AG09309 (cell line): ENCODE results near the gene METTL22.
A peak's percentile ranks its signal among the peaks of the same experiment; 100 is the strongest.
"Not testable (repeated sequence)": the region's sequence is repeated elsewhere in the genome, so short reads cannot be mapped to it uniquely, and the experiment has no call there.

ENCODE experiments used
- DNase-seq: peaks from one replicate; pipeline ENCODE4 v3.0.0-alpha.2; 2010; ENCODE audit warnings: low read depth
- H3K4me3 ChIP-seq: 2 replicates; pipeline ENCODE4 v1.5.1; 2011; ENCODE audit warnings: mild to moderate bottlenecking, low read depth, low read length, moderate library complexity; ENCODE audit not compliant: control insufficient read depth
- CTCF ChIP-seq: IDR thresholded peaks from 2 replicates; pipeline ENCODE4 v1.5.1; 2011; ENCODE audit warnings: mild to moderate bottlenecking, low read depth, low read length, inconsistent platforms; ENCODE audit not compliant: insufficient read depth, control insufficient read depth; ENCODE audit errors: missing control alignments

METTL22 gene

DNA sequence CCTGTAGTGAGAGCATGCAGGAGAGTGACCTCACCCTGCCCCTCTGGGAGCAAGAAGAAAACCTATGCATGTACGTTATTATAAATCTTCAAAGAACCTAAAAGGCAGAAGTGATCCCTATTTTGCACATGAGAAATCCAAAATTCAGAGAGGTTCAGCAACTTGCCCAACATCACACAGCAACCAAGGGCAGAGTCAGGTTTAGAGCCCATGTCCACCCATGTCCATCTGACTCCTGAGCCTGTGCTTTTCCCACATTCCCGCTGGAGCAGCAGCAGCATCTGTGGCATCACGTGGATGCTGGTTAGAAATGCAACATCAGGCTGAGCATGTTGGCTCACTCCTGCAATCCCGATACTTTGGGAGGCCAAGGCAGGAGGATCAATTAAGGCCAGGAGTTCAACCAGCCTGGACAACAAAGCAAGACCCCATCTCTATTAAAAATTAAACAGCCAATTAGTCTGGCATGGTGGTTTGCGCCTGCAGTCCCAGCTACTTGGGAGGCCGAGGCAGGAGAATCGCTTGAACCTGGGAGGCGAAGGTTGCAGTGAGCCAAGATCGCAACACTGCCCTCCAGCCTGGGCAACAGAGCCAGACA lies 26.3 kb downstream of the METTL22 start:
- TF ChIP-seq CTCF = no peak
- H3K4me3 ChIP-seq = no peak overlapping the region
- DNase-seq = no peak

DNA sequence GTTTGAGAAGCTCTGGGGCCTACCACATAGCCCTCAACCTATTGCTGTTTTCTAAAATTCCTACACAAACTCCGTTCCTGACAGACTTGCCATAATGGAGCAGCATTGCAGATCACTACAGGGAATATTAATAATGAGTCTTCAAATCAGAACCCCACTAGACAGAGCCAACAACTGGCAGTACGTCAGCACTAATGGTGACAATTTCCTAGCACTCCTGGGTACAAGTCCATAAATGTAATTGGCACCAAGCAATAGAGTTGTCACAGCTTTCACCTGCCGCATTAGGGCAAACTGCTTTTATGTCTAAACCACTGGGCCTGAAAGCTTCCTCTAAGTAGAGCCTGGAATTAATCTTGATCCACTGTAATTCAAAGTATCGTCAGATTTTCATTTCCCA lies 27.4 kb downstream of the METTL22 start:
- no peak overlapping the region for H3K4me3 ChIP-seq
- no peak for DNase-seq
- no peak for TF ChIP-seq CTCF

GRCh38 chr16:8649829-8650554 lies 28.5 kb downstream of the METTL22 start:
- DNase-seq = no peak
- TF ChIP-seq CTCF = no peak
- H3K4me3 ChIP-seq = no peak overlapping the region

GRCh38 chr16:8651958-8652357 lies 30.5 kb downstream of the METTL22 start:
- not testable (repeated sequence) for H3K4me3 ChIP-seq, DNase-seq
- peak; percentile 54 for TF ChIP-seq CTCF

- H3K4me3 ChIP-seq = no peak overlapping the region
- DNase-seq = no peak
- no peak for TF ChIP-seq CTCF
These were observed 33.8 kb downstream of the METTL22 start for GRCh38 chr16:8655184-8655717.

DNA sequence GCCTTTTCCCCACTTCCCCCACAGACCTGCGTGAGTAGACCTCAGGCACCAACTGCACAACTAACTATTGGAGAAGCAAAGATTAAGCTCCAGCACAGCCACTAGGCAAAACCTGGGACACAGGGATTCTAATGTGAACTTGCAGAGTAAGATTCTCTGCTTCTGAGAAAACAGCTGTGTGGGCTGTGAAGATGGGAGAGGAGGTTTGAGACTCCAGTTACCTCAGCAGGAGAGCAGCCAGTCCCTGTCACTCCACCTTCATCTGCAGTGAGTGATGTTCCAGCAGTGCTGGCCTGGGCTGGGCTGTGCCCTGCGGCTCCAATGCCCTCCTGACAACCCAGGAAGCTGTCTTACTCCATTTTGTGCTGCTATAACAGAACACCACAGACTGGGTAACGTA lies 34.9 kb downstream of the METTL22 start:
- DNase-seq = no peak
- H3K4me3 ChIP-seq = no peak overlapping the region
- no peak for TF ChIP-seq CTCF
